ENCODE results near the gene TCF4.

TCF4 gene

GRCh38 chr18:55314615-55315237 lies 273.3 kb downstream of the TCF4 start:
- H3K4me3 ChIP-seq (replicated peaks; ENCODE audit: insufficient read depth, low read length): no peak overlapping the region
- H3K27ac ChIP-seq (replicated peaks): no peak overlapping the region
- no peak for DNase-seq (ENCODE audit: low read depth in 1 of 2, low spot score in 1 of 2)
- peaks cover 6% of the 10 kb centered on the region for H3K27me3 ChIP-seq (ENCODE audit: insufficient read depth, poor library complexity, severe bottlenecking)
- no peak for TF ChIP-seq POLR2AphosphoS5 (IDR thresholded peaks at IDR 0.05; ENCODE audit: low read depth)
- TF ChIP-seq CTCF (IDR thresholded peaks at IDR 0.05; ENCODE audit: insufficient read depth, low read length): no peak
- no peak for TF ChIP-seq GABPA (IDR thresholded peaks at IDR 0.05; ENCODE audit: low read depth)
- TF ChIP-seq SPI1 (IDR thresholded peaks at IDR 0.05; ENCODE audit: borderline replicate concordance, low read depth): no peak
- no peak for TF ChIP-seq REST (IDR thresholded peaks at IDR 0.05; ENCODE audit: insufficient replicate concordance, low read depth)

GRCh38 chr18:55314031-55314430 lies 274.0 kb downstream of the TCF4 start:
- Histone ChIP-seq H3K27ac (replicated peaks) (no peak overlapping the region), H3K27me3 (ENCODE audit: insufficient read depth, poor library complexity, severe bottlenecking) (peaks cover 6% of the 10 kb centered on the region), H3K4me3 (replicated peaks; ENCODE audit: insufficient read depth, low read length) (no peak overlapping the region)
- TF ChIP-seq REST (IDR thresholded peaks at IDR 0.05; ENCODE audit: insufficient replicate concordance, low read depth) (no peak), SPI1 (IDR thresholded peaks at IDR 0.05; ENCODE audit: borderline replicate concordance, low read depth) (no peak), GABPA (IDR thresholded peaks at IDR 0.05; ENCODE audit: low read depth) (no peak), POLR2AphosphoS5 (IDR thresholded peaks at IDR 0.05; ENCODE audit: low read depth) (no peak), CTCF (IDR thresholded peaks at IDR 0.05; ENCODE audit: insufficient read depth, low read length) (no peak)
- no peak for DNase-seq (ENCODE audit: low read depth in 1 of 2, low spot score in 1 of 2)

- Histone ChIP-seq H3K27ac (replicated peaks) (no peak overlapping the region), H3K4me3 (replicated peaks; ENCODE audit: insufficient read depth, low read length) (no peak overlapping the region), H3K27me3 (ENCODE audit: insufficient read depth, poor library complexity, severe bottlenecking) (peaks cover 6% of the 10 kb centered on the region)
- no peak for TF ChIP-seq REST (IDR thresholded peaks at IDR 0.05; ENCODE audit: insufficient replicate concordance, low read depth)
- peak; percentile 79 for TF ChIP-seq SPI1 (IDR thresholded peaks at IDR 0.05; ENCODE audit: borderline replicate concordance, low read depth)
- no peak for TF ChIP-seq GABPA (IDR thresholded peaks at IDR 0.05; ENCODE audit: low read depth)
- DNase-seq (ENCODE audit: low read depth in 1 of 2, low spot score in 1 of 2): no peak
Observed at GRCh38 chr18:55310863-55311262, 277.1 kb downstream of the TCF4 start.

Measured in HL-60 (cell line).